Measurements from ENCODE around the gene CCNA1.

The CCNA1 gene

DNA sequence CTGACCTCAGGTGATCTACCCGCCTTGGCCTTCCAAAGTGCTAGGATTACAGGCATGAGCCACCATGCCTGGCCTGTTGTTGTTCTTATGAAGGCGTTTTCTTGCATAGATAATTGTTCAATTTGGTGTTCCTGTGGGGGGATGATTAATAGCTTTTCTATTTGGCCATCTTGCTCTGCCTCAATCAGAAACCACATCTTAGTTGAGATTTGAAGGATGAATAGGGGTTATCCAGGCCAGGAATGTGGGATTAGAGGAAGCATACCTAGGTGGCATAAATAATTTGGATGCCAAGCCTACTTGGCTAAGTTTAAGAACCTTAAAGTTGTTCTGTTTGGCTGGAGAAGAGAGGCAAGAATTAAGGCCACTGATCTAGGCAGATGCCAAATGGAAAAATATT lies 44.4 kb downstream of the CCNA1 start:
- H3K4me3 ChIP-seq (ENCODE audit: low read depth, low read length): no peak overlapping the region
- TF ChIP-seq, protein P1, sequence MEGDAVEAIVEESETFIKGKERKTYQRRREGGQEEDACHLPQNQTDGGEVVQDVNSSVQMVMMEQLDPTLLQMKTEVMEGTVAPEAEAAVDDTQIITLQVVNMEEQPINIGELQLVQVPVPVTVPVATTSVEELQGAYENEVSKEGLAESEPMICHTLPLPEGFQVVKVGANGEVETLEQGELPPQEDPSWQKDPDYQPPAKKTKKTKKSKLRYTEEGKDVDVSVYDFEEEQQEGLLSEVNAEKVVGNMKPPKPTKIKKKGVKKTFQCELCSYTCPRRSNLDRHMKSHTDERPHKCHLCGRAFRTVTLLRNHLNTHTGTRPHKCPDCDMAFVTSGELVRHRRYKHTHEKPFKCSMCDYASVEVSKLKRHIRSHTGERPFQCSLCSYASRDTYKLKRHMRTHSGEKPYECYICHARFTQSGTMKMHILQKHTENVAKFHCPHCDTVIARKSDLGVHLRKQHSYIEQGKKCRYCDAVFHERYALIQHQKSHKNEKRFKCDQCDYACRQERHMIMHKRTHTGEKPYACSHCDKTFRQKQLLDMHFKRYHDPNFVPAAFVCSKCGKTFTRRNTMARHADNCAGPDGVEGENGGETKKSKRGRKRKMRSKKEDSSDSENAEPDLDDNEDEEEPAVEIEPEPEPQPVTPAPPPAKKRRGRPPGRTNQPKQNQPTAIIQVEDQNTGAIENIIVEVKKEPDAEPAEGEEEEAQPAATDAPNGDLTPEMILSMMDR (IDR thresholded peaks at IDR 0.05; ENCODE audit: control insufficient read depth, extremely low read depth, insufficient read depth): no peak
- DNase-seq (ENCODE audit: low read depth): no peak

DNA sequence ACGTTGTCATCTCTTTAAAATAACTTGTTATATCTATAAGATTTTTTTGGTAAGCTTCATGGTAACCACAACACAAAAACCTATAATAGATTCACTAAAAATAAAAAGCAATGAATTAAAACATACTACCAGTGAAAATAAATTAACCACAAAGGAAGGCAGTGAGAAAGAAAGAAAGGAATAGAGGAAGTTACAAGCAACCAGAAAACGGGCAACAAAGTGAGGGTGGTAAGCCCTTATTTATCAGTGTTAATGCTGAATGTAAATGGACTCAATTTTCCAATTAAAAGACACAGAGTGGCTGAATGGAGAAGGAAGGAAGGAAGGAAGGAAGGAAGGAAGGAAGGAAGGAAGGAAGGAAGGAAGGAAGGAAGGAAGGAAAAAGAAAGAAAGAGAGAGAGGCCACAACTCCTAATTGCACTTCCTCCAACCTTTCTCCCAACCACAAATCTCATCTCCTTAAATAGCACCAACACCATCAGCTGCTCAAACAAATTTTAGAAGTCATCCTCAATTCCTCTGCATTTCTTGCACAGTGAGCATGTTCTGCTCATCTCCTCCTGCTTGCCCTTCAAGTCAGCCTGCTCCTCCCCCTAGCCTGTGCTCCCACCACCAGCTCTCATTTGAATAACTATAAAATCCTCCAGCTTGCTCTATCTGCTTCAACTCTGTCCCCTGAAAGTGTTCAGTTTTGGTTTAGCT lies 48.6 kb downstream of the CCNA1 start:
- TF ChIP-seq, protein P1 (IDR thresholded peaks at IDR 0.05; ENCODE audit: control insufficient read depth, extremely low read depth, insufficient read depth): no peak
- DNase-seq (ENCODE audit: low read depth): no peak
- H3K4me3 ChIP-seq (ENCODE audit: low read depth, low read length): no peak overlapping the region

DNA sequence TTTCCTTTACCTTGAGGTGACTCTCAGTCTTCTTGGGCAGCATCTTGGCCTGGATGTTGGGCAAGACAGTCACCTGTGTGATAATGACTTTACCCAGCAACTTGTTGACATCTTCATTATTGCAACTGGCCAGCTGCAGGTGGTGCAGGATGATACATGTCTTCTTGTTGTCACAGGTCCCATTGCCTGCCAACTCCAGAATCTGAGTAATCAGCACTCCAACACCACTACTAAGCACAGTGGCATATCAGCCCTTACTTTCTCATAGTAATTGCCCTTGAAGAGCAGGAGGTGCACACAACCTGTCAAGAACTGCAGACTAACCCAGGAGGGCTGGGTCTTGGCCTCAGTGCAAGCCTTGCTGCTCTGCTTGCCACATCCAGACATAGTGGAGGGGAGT lies 57.8 kb downstream of the CCNA1 start:
- TF ChIP-seq, protein P1 (IDR thresholded peaks at IDR 0.05; ENCODE audit: control insufficient read depth, extremely low read depth, insufficient read depth): no peak
- no peak overlapping the region for H3K4me3 ChIP-seq (ENCODE audit: low read depth, low read length)
- DNase-seq (ENCODE audit: low read depth): no peak
